Measurements from ENCODE around the gene CENPF.

CENPF gene

DNA sequence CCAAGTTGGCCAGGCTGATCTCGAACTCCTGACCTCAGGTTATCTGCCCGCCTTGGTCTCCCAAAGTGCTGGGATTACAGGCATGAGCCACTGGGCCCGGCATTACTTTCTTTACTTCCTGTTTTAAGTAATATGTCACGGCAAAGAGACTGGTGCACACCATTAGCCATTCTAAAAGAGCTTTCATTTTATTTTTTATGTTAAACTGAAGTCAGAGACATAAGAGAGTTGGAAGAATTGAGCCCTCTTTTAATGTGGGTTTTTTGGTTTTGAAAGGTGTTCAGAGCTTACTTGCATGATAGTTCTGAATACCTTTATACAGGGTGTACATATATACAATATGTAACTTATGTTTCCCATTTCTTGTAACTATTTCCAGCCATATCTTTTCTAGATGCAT, 14.3 kb downstream of the CENPF start:
- FAIRE-seq (no peak), DNase-seq (ENCODE audit: low spot score) (no peak)

DNA sequence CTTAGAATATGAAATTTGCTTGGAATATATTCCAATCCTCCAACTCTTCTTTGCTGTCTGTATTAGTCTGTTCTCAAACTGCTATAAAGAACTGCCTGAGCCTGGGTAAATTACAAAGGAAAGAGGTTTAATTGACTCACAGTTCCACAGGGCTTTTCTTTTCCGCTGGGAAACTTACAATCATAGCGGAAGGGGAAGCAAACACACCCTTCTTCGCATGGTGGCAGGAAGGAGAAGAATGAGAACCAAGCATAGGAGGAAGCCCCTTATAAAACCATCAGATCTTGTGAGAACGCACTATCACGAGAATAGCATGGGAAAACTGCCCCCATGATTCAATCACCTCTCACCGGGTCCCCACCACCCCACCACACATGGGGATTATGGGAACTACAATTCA, 14.8 kb downstream of the CENPF start:
- no peak for FAIRE-seq
- no peak for DNase-seq (ENCODE audit: low spot score)

DNA sequence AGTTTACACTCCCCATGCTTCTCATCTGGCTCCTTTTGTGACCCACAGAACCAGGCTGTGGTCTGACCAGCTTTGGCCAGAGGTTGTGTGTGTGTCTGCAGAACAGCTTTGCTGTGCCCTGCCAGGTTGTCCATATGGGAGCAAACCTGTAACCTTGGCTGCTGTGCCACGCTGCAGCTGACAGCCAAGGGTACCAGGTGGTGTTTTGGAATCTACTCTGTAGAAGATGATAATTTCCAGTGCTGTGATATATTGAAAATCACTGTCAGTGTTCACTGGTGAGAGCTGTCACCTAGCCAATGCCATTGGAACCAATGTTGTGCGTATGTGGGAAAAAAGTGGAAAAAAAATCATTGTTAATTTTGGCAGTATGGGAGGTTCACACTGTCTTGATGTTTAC, 18.2 kb downstream of the CENPF start:
- FAIRE-seq (peak; percentile 5), DNase-seq (ENCODE audit: low spot score) (no peak)

DNA sequence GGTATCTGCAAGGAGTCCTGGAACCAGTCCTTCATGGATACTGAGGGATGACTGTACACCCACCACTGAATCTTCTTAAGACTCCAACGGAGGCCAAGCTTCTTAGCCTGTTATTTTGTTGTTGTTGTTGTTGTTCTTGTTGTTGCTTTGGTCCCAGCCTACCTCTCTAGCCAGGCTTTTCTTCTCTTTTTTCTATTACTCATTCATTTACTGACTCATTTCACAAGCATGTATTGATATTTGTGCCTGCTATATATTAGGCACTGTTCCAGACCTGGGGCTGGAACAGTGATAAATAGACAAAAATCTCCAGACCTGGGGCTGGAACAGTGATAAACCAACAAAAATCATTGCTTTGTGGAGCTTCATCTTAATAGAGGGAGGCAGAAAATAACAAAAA, 20.4 kb downstream of the CENPF start:
- DNase-seq (ENCODE audit: low spot score) = no peak
- FAIRE-seq = no peak

DNA sequence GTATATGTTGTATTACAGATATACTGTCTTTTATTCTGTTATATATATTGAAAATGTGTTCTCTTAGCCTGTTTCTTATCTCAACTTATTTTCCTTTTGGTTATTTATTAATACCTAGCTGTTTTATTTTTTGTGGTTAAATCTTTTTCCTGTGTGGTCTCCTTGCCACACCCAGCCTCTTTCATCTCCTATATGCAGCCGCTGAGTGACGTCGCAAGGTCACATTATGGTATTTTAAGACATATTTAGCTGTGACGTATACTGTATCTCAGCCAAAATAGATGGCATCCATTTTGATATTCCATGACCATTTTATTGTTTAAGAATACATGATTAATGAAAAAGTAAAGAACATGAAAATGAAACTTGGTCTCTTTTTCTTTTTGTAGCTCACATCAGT, 29.1 kb downstream of the CENPF start:
- no peak for FAIRE-seq
- DNase-seq (ENCODE audit: low spot score) = no peak

DNA sequence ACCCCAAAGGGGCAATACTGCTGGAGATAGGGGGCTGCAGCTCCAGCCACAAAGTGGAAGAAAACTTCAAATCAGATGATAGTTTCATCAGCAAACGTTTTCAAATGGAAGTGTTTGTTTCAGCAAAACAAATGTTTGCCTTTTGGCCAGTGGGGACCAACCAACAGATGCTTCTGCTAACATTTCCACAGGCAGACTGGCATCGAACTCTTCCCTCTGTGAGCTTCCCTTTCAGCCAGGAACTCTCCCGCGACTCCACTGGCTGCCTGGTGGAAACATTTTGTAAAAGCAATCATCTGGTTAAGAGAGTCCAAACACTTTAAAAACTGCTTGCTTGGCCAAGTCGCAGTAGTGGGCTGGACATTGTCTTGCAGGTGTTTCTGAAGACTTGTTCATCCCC, 30.7 kb downstream of the CENPF start:
- no peak for FAIRE-seq

DNA sequence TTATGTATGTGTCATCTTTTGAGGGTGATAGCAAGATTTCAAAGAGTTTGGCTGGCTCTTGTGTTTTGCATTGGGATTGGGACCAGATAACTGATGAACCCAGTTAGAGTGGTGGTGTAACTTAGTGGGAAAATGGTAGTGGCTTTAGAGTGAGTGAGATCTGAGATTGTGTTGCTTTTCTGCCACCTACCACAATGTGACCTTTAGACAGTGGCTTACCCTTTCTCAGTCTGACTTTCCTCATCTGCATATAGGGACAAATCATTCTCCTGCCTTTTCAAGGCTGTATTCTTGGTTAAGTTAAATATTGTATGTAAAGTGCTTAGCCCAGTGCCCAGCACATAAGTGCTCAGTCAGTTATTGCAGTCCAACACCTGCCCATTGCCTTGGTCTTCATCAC, 31.3 kb downstream of the CENPF start:
- no peak for FAIRE-seq
- DNase-seq (ENCODE audit: low spot score) = no peak

More for the DNA sequence above, 30.7 kb downstream of the CENPF start:
- DNase-seq (ENCODE audit: low spot score) = no peak

DNA sequence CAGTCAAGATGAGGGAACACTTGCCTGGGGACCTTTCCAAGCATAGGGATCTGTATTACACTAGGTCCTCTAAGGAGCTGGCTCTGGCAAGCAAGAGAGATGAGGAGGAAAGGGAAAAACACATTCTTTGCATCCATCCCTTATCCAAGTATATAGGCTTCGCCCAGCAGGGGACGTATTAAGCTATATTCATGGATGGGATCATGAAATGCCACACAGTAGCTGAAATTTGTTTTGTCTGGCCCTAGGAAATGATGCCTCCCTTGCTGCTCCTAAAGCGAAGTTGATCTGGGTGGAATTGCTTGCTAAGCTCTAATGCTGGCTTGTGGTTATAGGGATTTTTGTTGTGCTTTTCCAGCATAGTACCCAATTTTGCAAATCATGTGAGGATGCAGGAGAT, 32.1 kb downstream of the CENPF start:
- FAIRE-seq = no peak
- DNase-seq (ENCODE audit: low spot score) = no peak

DNA sequence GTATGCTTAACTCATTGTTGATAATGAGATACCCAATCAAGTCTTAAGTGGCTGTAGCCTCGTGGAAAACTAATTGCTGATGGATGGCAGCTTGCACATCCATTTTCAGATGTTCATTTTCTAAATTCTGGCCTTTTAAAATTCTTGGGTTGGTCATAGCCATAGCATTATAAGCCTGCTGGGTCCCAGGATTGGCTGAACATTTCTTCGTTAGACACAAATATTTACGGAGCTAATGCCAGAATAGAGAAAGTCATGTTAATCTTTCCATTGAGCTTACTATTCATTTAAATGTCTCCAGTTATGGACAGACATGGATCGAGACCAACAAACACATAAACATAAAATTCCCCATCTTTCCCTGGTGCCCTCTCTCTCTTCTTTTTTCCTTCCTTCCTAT, 32.5 kb downstream of the CENPF start:
- FAIRE-seq (no peak), DNase-seq (ENCODE audit: low spot score) (no peak)

DNA sequence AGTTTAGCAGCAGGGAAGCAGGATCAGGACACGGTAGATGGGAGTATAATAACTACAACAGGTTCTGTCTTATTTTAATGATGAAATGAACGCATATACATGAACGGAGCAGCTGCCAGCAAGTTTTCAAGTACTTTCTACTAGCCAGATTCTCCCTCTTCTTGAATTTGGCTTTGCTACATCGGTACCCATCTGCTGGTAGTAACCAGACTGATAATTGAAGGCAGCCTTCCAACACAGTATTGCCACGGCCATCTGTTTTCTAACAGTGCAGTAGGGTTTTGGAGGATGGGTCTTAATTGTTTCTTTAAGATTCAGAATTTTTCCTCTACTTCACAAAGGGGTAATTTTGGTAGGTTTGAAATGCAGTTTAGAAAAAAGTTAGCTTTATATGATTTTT, 33.4 kb downstream of the CENPF start:
- DNase-seq (ENCODE audit: low spot score) = no peak

DNA sequence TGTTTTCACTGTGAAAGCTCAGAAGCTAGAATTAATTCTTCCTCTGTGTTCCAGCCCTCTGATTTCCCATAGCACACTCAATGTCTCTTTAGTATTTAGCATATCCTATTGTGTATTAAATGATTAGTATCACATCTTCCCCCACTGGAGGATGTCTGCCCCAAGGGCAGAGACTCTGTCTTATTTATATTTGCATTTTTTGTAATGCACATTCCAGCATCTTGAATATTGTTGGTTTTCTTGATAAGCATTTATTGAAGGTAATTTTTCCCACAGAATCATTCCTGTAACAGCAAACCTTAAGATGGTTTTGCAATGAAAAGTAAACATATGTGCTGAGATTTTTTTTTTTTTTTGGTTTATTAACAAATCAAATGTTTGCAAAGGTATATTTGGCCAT, 34.1 kb downstream of the CENPF start:
- DNase-seq (ENCODE audit: low spot score) (no peak), FAIRE-seq (no peak)

More for the DNA sequence above, 33.4 kb downstream of the CENPF start:
- FAIRE-seq = no peak

DNA sequence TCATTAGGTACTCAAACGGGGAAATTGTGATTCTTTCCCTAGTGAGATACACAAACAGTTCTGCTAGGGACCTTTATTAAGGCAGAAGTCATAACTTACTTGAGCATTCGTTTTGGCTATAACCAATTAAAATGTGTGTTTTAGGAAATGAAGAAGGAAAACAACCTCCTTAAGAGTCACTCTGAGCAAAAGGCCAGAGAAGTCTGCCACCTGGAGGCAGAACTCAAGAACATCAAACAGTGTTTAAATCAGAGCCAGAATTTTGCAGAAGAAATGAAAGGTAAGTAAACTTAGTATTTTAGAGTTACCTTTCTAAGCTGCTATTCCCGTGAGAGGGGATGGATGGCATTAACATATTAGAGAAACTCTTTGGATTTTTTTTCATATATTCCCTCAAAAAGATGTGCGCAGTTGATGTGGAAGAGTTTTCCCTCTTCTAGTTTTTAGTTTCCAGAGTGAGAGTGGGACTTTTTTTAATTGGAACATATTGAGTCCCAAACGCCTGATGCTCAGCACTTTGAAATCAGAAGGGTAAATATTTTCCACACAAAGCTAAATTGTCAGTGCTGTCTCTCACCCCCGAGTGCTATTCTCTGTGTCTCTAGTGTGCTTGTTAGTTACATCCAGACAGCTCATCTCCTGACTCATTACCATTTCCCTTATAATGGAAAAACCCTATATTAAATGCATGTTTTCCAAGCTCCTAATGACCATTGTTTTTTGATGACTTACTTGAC, 34.9 kb downstream of the CENPF start:
- FAIRE-seq = no peak
- peak; percentile 20 for DNase-seq (ENCODE audit: low spot score)

DNA sequence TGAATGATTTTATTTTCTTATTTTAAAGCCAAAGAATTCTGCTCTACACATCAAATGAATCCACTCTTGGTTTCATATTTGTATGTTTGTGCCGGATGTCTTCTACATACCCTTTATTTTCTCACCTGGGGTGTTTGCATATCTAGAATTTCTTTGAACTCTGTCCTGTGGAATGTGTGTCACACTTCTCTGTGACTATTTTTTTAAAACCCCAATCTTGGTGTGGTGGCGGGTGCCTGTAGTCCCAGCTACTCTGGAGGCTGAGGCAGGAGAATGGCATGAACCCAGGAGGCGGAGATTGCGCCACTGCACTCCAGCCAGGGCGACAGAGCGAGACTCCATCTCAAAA, 35.4 kb downstream of the CENPF start:
- DNase-seq (ENCODE audit: low spot score) (no peak), FAIRE-seq (no peak)

DNA sequence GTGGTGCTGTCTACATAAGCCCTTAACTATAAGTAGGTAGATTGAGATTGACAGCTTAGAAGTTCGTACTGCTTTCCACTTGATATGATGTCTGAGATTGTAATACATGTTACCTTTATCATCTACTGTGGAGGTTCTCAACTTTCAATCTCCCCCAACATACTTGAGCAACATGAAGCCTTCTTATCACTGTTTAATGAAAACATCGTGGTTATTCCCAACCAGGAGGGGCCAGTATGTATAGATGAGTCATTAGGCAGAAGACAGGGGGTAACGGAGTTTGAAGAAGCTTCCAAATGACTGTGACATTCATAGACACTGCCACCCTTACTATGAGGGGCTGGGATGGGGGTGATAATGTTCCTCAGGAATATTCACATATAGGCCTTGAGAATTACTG, 36.0 kb downstream of the CENPF start:
- DNase-seq (ENCODE audit: low spot score) (no peak), FAIRE-seq (no peak)

DNA sequence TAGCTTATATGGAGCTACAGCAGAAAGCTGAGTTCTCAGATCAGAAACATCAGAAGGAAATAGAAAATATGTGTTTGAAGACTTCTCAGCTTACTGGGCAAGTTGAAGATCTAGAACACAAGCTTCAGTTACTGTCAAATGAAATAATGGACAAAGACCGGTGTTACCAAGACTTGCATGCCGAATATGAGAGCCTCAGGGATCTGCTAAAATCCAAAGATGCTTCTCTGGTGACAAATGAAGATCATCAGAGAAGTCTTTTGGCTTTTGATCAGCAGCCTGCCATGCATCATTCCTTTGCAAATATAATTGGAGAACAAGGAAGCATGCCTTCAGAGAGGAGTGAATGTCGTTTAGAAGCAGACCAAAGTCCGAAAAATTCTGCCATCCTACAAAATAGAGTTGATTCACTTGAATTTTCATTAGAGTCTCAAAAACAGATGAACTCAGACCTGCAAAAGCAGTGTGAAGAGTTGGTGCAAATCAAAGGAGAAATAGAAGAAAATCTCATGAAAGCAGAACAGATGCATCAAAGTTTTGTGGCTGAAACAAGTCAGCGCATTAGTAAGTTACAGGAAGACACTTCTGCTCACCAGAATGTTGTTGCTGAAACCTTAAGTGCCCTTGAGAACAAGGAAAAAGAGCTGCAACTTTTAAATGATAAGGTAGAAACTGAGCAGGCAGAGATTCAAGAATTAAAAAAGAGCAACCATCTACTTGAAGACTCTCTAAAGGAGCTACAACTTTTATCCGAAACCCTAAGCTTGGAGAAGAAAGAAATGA, 37.6 kb downstream of the CENPF start:
- no peak for DNase-seq (ENCODE audit: low spot score)
- FAIRE-seq = no peak

DNA sequence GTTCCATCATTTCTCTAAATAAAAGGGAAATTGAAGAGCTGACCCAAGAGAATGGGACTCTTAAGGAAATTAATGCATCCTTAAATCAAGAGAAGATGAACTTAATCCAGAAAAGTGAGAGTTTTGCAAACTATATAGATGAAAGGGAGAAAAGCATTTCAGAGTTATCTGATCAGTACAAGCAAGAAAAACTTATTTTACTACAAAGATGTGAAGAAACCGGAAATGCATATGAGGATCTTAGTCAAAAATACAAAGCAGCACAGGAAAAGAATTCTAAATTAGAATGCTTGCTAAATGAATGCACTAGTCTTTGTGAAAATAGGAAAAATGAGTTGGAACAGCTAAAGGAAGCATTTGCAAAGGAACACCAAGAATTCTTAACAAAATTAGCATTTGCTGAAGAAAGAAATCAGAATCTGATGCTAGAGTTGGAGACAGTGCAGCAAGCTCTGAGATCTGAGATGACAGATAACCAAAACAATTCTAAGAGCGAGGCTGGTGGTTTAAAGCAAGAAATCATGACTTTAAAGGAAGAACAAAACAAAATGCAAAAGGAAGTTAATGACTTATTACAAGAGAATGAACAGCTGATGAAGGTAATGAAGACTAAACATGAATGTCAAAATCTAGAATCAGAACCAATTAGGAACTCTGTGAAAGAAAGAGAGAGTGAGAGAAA, 38.4 kb downstream of the CENPF start:
- FAIRE-seq (no peak), DNase-seq (ENCODE audit: low spot score) (no peak)

DNA sequence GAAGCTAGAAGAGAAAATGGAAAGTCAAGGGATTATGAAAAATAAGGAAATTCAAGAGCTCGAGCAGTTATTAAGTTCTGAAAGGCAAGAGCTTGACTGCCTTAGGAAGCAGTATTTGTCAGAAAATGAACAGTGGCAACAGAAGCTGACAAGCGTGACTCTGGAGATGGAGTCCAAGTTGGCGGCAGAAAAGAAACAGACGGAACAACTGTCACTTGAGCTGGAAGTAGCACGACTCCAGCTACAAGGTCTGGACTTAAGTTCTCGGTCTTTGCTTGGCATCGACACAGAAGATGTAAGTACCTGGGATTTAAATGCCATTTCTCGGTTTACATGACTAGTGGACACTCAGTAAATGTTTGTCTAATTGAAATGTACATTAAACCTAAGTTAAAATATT, 40.0 kb downstream of the CENPF start:
- no peak for DNase-seq (ENCODE audit: low spot score)
- no peak for FAIRE-seq

DNA sequence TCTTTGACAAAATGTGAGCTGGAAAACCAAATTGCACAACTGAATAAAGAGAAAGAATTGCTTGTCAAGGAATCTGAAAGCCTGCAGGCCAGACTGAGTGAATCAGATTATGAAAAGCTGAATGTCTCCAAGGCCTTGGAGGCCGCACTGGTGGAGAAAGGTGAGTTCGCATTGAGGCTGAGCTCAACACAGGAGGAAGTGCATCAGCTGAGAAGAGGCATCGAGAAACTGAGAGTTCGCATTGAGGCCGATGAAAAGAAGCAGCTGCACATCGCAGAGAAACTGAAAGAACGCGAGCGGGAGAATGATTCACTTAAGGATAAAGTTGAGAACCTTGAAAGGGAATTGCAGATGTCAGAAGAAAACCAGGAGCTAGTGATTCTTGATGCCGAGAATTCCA, 42.7 kb downstream of the CENPF start:
- FAIRE-seq (no peak), DNase-seq (ENCODE audit: low spot score) (no peak)

DNA sequence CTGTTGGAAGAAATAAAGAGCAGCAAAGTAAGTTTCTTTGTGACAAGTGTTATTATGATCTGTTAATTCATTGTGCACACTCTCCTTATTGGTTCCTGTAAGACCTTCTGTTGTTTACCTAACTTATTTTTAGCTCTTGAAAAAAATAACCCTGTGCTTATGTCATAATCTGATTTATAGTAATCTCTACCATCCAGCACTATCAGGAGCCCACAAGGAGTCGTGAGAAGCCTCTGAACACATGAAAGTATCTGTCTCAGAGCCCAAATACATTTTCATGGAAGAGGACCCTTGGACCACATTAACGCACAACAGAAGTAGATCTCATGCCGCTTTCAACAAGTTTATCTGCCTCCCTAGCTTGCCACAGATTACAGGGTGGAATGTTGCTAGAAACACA, 45.8 kb downstream of the CENPF start:
- DNase-seq (ENCODE audit: low spot score) = no peak
- FAIRE-seq = no peak

DNA sequence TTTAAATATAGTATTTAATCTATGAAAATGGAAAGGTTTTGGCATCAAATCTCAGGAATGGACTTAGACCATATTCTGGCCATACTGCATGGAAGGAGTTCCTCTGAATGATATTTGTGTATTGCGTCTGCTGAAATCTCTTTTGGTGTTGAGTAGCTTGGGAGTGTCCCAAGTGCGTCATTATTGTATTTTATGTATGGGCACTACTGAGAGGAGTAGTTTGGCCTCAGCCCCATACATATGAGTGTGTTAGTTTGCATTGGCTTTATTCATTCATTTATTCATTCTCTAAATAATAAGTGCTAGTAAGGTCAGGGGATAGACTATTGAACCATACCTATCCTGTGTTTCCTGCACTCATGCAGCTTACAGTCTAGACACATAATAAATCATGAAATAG, 46.6 kb downstream of the CENPF start:
- no peak for FAIRE-seq

DNA sequence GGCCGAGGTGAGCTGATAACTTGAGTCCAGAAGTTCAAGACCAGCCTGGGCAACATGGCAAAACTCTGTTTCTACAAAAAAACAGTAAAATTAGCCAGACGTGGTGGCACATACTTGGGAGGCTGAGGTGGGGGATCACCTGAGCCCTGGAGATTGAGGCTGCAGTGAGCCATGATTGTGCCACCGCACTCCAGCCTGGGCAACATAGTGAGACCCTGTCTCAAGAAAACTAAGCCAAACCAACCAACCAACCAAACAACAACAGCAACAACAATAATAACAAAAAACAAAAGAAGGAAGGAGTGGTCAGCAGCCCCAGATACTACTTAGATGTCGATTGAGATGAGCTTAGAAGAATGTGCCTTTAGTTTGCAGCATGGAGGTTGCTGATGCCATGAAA, 47.7 kb downstream of the CENPF start:
- DNase-seq (ENCODE audit: low spot score) = no peak
- FAIRE-seq = no peak

More for the DNA sequence above, 46.6 kb downstream of the CENPF start:
- DNase-seq (ENCODE audit: low spot score) = no peak

DNA sequence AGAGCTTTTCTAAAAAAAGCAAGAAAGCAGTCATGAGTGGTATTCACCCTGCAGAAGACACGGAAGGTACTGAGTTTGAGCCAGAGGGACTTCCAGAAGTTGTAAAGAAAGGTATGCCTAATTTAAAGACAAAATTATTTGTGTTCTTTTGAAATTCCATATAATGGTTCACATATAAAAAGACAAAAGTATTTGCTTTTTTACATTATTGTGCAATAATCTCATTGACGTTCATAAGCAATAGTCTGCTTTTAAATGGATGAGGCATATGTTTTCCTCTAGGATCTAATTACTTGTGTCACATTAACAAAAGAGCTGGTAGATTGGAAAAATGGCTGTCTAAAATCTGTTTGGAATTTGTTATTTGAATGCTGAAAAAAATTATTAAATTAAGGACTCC, 54.3 kb downstream of the CENPF start:
- FAIRE-seq (no peak), DNase-seq (ENCODE audit: low spot score) (no peak)

DNA sequence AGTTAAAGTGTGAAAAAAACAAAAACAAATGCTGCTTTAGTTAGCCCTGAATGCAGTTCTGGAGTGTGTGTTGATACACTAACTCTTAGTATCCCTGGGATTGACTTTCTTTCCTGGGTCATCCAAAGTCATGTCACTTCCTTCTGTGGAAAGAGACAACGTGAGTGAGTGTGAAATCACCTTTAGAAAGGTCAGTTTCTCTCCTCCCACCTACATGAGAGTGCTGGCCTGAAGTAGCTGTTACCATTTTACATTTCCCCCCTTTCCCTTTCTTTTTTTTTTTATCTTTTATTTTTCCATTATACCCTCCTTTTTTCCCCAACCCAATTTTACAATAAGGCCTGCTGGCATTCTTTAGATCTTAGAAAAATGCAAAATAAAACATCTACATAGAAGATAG, 55.2 kb downstream of the CENPF start:
- DNase-seq (ENCODE audit: low spot score) (no peak), FAIRE-seq (no peak)

Data from urothelium cell line (cell line).